GM10847 (cell line): ENCODE data around the gene CNTRL.

Experiments used
- POLR2A ChIP-seq: IDR thresholded peaks from 2 replicates; pipeline ENCODE4 v1.6.1; 2011; ENCODE audit not compliant: insufficient read length; ENCODE audit errors: extremely low read depth

The CNTRL gene

DNA sequence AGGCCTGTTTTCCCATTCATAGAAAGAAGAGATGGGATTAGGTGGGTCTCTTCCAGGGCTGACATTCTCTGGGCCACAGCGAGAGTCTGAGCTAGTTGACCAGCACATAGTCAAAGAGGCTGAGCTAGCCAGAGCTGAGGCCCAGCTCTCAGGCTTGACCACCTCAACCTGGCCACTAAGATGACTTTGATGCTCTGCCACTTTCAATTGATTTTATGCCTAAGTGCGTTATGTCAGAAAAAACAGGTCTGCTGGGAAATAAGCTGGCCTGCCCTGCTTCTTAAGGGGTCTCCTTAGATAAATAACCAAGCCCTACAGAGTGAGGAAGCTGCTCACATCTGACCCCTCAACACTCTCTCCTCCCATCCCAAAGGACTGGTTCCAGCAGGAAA lies 146.9 kb downstream of the CNTRL start:
- TF ChIP-seq POLR2A = no peak

DNA sequence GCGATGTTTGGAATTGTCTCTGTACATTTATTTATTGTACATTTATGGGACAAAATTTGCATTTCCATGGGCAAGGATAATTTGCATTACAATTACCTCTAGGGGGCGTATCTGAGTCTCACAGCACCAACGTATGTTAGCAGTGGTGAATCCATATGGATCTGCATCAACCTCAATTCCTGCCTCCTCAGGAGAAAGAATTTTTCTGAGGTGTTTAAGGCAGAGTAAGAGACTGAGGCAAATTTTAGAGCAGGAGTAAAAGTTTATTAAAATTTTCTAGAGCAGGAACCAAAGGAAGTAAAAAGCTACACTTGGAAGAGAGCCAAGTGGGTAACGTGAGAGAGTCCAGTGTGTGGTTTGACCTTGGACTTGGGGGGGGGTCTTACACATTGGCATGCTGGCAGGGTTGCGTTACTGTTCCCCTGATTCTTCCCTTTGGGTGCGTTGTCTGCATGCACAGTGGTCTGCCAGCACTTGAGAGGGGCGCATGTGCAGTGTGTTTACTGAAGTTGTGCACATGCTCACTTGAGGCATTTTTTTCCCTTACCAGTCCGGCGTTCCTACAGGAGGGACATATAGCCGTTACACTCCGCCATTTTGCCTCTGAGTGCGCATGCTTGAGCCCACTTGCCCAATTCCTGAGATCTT lies 147.9 kb downstream of the CNTRL start:
- TF ChIP-seq POLR2A = no peak

DNA sequence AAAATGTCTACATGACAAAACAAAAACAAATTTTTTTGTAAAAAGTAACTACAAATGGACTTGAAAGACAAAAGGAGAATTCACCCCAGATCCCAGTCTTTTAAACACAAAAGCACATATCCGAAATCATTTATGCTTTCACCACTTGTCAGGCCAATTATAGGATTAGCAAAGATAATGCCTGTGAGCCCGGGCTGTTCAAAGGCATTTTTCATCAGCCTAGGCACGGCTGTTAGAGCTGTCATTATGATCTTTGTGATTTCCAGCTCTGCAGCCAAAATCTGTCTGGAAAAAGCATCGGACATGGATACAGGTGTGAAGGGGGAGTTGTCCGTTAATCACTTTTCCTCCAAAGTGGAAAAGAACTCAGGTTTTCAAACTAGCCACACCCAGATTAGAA lies 150.5 kb downstream of the CNTRL start:
- no peak for TF ChIP-seq POLR2A

DNA sequence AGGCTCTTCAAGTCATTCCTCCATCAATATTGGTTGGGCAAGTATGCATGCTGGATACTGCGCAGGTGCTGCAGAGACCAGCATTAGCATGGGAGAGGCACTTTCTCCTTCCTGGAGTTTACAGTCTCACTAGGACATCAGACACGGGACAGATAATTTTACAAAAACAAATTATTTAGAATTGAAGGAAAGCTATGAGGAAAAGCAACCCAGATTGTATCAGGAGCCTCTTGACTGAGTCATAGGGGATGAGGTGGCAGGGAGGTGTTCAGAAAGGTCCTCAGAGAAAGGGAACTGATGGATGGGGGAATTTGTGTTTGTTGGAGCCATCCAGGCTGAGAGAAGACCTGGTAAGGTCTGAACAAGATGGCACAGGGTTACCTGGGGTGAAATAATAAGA lies 151.4 kb downstream of the CNTRL start:
- no peak for TF ChIP-seq POLR2A
